H9 (cell line): ENCODE data around the gene AP4B1. TPM values are rescaled to one million over a fixed set of nuclear protein-coding genes. Genes with fewer than 3 reads are reported as not detected.

Source experiments
- DNase-seq: peaks from one replicate; pipeline ENCODE4 v3.0.0-alpha.2; 2017
- H2AFZ ChIP-seq: one replicate; pipeline ENCODE4 v1.6.1; 2013; ENCODE audit warnings: mild to moderate bottlenecking, low read length, control low read depth, moderate library complexity
- H2AK5ac ChIP-seq: 2 replicates; pipeline ENCODE4 v1.6.1; 2013; ENCODE audit warnings: low read length, control low read depth, mixed read lengths; ENCODE audit not compliant: insufficient read length
- H2BK120ac ChIP-seq: one replicate; pipeline ENCODE4 v1.6.1; 2013; ENCODE audit warnings: low read depth, mild to moderate bottlenecking, low read length, control low read depth, inconsistent platforms; ENCODE audit not compliant: poor library complexity, severe bottlenecking
- H2BK12ac ChIP-seq: 2 replicates; pipeline ENCODE4 v1.6.1; 2013; ENCODE audit warnings: low read length, control low read depth, mixed read lengths, low read depth; ENCODE audit not compliant: insufficient read length
- H2BK15ac ChIP-seq: 2 replicates; pipeline ENCODE4 v1.6.1; 2013; ENCODE audit warnings: low read depth, low read length, control low read depth
- H2BK20ac ChIP-seq: one replicate; pipeline ENCODE4 v1.6.1; 2013; ENCODE audit warnings: low read depth, mild to moderate bottlenecking, low read length, control low read depth, inconsistent platforms; ENCODE audit not compliant: poor library complexity, severe bottlenecking
- H2BK5ac ChIP-seq: 2 replicates; pipeline ENCODE4 v1.6.1; 2013; ENCODE audit warnings: low read length, control low read depth, mixed read lengths; ENCODE audit not compliant: insufficient read length
- H3K14ac ChIP-seq: 2 replicates; pipeline ENCODE4 v1.6.1; 2013; ENCODE audit warnings: low read length, control low read depth; ENCODE audit not compliant: insufficient read depth
- H3K18ac ChIP-seq: 2 replicates; pipeline ENCODE4 v1.6.1; 2013; ENCODE audit warnings: low read depth, mild to moderate bottlenecking, mixed read lengths, low read length, control low read depth; ENCODE audit not compliant: insufficient read length
- H3K23ac ChIP-seq: 2 replicates; pipeline ENCODE4 v1.6.1; 2013; ENCODE audit warnings: low read length, control low read depth, mixed read lengths, low read depth; ENCODE audit not compliant: insufficient read length
- H3K23me2 ChIP-seq: 2 replicates; pipeline ENCODE4 v1.6.1; 2013; ENCODE audit warnings: low read depth, mild to moderate bottlenecking, mixed read lengths, low read length, control low read depth; ENCODE audit not compliant: insufficient read length, poor library complexity, severe bottlenecking
- H3K27ac ChIP-seq: 2 replicates; pipeline ENCODE4 v1.5.1; 2013; ENCODE audit warnings: low read length, control low read depth, mixed read lengths, low read depth; ENCODE audit not compliant: insufficient read length
- H3K27me3 ChIP-seq: 2 replicates; pipeline ENCODE4 v1.6.1; 2013; ENCODE audit warnings: low read length, control low read depth, inconsistent platforms; ENCODE audit not compliant: insufficient read depth
- H3K4ac ChIP-seq: 2 replicates; pipeline ENCODE4 v1.6.1; 2013; ENCODE audit warnings: low read depth, mild to moderate bottlenecking, control low read depth, inconsistent platforms, low read length, moderate library complexity
- H3K4me1 ChIP-seq: 2 replicates; pipeline ENCODE4 v1.6.1; 2013; ENCODE audit warnings: low read length, control low read depth, inconsistent platforms; ENCODE audit not compliant: insufficient read depth
- H3K4me2 ChIP-seq: 2 replicates; pipeline ENCODE4 v1.6.1; 2013; ENCODE audit warnings: low read length, control low read depth, mixed read lengths; ENCODE audit not compliant: insufficient read length, insufficient read depth
- H3K56ac ChIP-seq: 2 replicates; pipeline ENCODE4 v1.6.1; 2013; ENCODE audit warnings: low read depth, mild to moderate bottlenecking, mixed read lengths, low read length, control low read depth; ENCODE audit not compliant: insufficient read length
- H3K79me1 ChIP-seq: 2 replicates; pipeline ENCODE4 v1.6.1; 2013; ENCODE audit warnings: low read depth, mild to moderate bottlenecking, moderate library complexity, low read length, control low read depth, inconsistent platforms; ENCODE audit not compliant: insufficient read depth, poor library complexity, severe bottlenecking
- H3K79me2 ChIP-seq: 2 replicates; pipeline ENCODE4 v1.6.1; 2013; ENCODE audit warnings: low read length, control low read depth, inconsistent platforms; ENCODE audit not compliant: insufficient read depth
- H3K9ac ChIP-seq: 2 replicates; pipeline ENCODE4 v1.6.1; 2013; ENCODE audit warnings: low read length, control low read depth, mixed read lengths; ENCODE audit not compliant: insufficient read length; ENCODE audit errors: extremely low read depth
- H3K9me3 ChIP-seq: one replicate; pipeline ENCODE4 v1.6.1; 2013; ENCODE audit warnings: low read depth, low read length, inconsistent platforms; ENCODE audit not compliant: control insufficient read depth
- H3T11ph ChIP-seq: one replicate; pipeline ENCODE4 v1.6.1; 2013; ENCODE audit warnings: mild to moderate bottlenecking, low read length, control low read depth, inconsistent platforms
- H4K20me1 ChIP-seq: one replicate; pipeline ENCODE4 v1.6.1; 2013; ENCODE audit not compliant: control insufficient read depth, insufficient read length, insufficient read depth
- H4K5ac ChIP-seq: 2 replicates; pipeline ENCODE4 v1.6.1; 2013; ENCODE audit warnings: low read depth, mild to moderate bottlenecking, mixed read lengths, low read length, control low read depth; ENCODE audit not compliant: insufficient read length
- H4K8ac ChIP-seq: replicated peaks from 2 replicates; pipeline ENCODE4 v1.6.1; 2013; ENCODE audit warnings: low read length, control low read depth, mixed read lengths, low read depth; ENCODE audit not compliant: insufficient read length
- H4K91ac ChIP-seq: 2 replicates; pipeline ENCODE4 v1.6.1; 2013; ENCODE audit warnings: low read depth, mild to moderate bottlenecking, moderate library complexity, mixed read lengths, low read length, control low read depth; ENCODE audit not compliant: insufficient read length
- H3K27ac Mint-ChIP-seq, 3 experiments: 2 replicates in 2 of 3; 3 replicates in 1 of 3; pipeline ENCODE4 v1.8.0; 2020 to 2021; ENCODE audit warnings: mixed read lengths in 3 of 3, mild to moderate bottlenecking in 1 of 3, moderate library complexity in 1 of 3
- H3K27me3 Mint-ChIP-seq: 2 replicates; pipeline ENCODE4 v1.8.0; 2021; ENCODE audit warnings: low read depth, mild to moderate bottlenecking, moderate library complexity, mixed read lengths
- H3K36me3 Mint-ChIP-seq, 3 experiments: 2 replicates in 2 of 3; 3 replicates in 1 of 3; pipeline ENCODE4 v1.8.0; 2020 to 2021; ENCODE audit warnings: low read depth in 3 of 3, mixed read lengths in 3 of 3; ENCODE audit not compliant: insufficient read depth in 1 of 3
- H3K4me1 Mint-ChIP-seq, 2 experiments: 2 replicates each; pipeline ENCODE4 v1.8.0; 2020; ENCODE audit warnings: mixed read lengths in 2 of 2
- H3K4me3 Mint-ChIP-seq, 2 experiments: 2 replicates in 1 of 2; 3 replicates in 1 of 2; pipeline ENCODE4 v1.8.0; 2020 to 2021; ENCODE audit warnings: mild to moderate bottlenecking in 2 of 2, mixed read lengths in 2 of 2, moderate library complexity in 1 of 2
- H3K9me3 Mint-ChIP-seq, 2 experiments: 2 replicates in 1 of 2; 3 replicates in 1 of 2; pipeline ENCODE4 v1.8.0; 2020; ENCODE audit warnings: mild to moderate bottlenecking in 2 of 2, mixed read lengths in 2 of 2, moderate library complexity in 1 of 2
- CTCF ChIP-seq: fragments of 200-600 bp; sonication (generic); conservative IDR thresholded peaks from 3 replicates; pipeline ENCODE4 v1.8.0; 2021; ENCODE audit warnings: antibody characterized with exemption, mild to moderate bottlenecking
- total RNA-seq: library from RNA; stranded (reverse); gene quantifications from 2 replicates; pipeline ENCODE4 v1.2.1, GENCODE V29; 2021

AP4B1 gene
- total RNA-seq, 1 experiment from 2014 or later = 19.3 TPM

GRCh38 chr1:113899111-113899510 lies 5.5 kb downstream of the AP4B1 start:
- no peak overlapping the region for H2BK12ac ChIP-seq
- Mint-ChIP-seq H3K9me3 (no peaks in the 10 kb centered on the region), H3K4me3 (no peak overlapping the region), H3K4me1 (peaks cover 3 to 6% of the 10 kb centered on the region in 2 experiments), H3K27ac (no peak overlapping the region), H3K27me3 (no peaks in the 10 kb centered on the region), H3K36me3 (peaks cover 2 to 31% (median 21%) of the 10 kb centered on the region in 3 experiments; a peak in 4 of 7 replicates)
- no peak overlapping the region for H2BK15ac ChIP-seq
- H3K79me2 ChIP-seq = no peaks in the 10 kb centered on the region
- H3K23ac ChIP-seq = no peak overlapping the region
- no peaks in the 10 kb centered on the region for H4K20me1 ChIP-seq
- no peak overlapping the region for H3K27ac ChIP-seq
- H3K23me2 ChIP-seq = peaks cover 2% of the 10 kb centered on the region
- H3K4ac ChIP-seq = no peak overlapping the region
- H3K27me3 ChIP-seq = no peaks in the 10 kb centered on the region
- no peak overlapping the region for H3T11ph ChIP-seq
- no peak overlapping the region for H4K8ac ChIP-seq
- H3K9ac ChIP-seq = no peak overlapping the region
- no peak overlapping the region for H2BK120ac ChIP-seq
- no peak overlapping the region for H3K56ac ChIP-seq
- no peak overlapping the region for H2BK20ac ChIP-seq
- H3K4me1 ChIP-seq = no peaks in the 10 kb centered on the region
- DNase-seq = no peak
- H4K5ac ChIP-seq = no peak overlapping the region
- H2AFZ ChIP-seq = no peak overlapping the region
- no peak overlapping the region for H2AK5ac ChIP-seq
- no peak overlapping the region for H2BK5ac ChIP-seq
- no peak for TF ChIP-seq CTCF
- H3K4me2 ChIP-seq = no peak overlapping the region
- no peak overlapping the region for H4K91ac ChIP-seq
- no peaks in the 10 kb centered on the region for H3K9me3 ChIP-seq
- no peaks in the 10 kb centered on the region for H3K79me1 ChIP-seq
- no peak overlapping the region for H3K14ac ChIP-seq
- H3K18ac ChIP-seq = no peak overlapping the region
